HepG2 (cell line): Measurements from ENCODE around the gene IL17RC. TPM values are rescaled to one million over a fixed set of nuclear protein-coding genes. Genes with fewer than 3 reads are reported as not detected.
A peak's percentile ranks its signal among the peaks of the same experiment; 100 is the strongest.

ENCODE experiments used
- BRCA1 ChIP-seq: sonication (generic); formaldehyde crosslinking; IDR thresholded peaks from 2 replicates; pipeline ENCODE4 v1.4.0; 2020; ENCODE audit warnings: missing genetic modification reagents
- EHMT2 ChIP-seq: fragments of 200-600 bp; sonication (generic); IDR thresholded peaks from 2 replicates; pipeline ENCODE4 v1.7.0; 2017; ENCODE audit warnings: antibody characterized with exemption, low read depth, low read length, borderline replicate concordance
- HHEX ChIP-seq: IDR thresholded peaks from 2 replicates; pipeline ENCODE4 v1.6.1; 2016; ENCODE audit warnings: control low read depth
- HOXA3 ChIP-seq: sonication (generic); formaldehyde crosslinking; IDR thresholded peaks from 2 replicates; pipeline ENCODE4 v1.5.0; 2020; ENCODE audit warnings: missing genetic modification reagents
- LBX2 ChIP-seq: sonication (generic); formaldehyde crosslinking; IDR thresholded peaks from 2 replicates; pipeline ENCODE4 v1.5.0; 2020; ENCODE audit warnings: missing genetic modification reagents, mild to moderate bottlenecking, borderline replicate concordance
- MAX ChIP-seq: IDR thresholded peaks from 2 replicates; pipeline ENCODE4 v1.6.1; 2012; ENCODE audit warnings: inconsistent platforms
- MYC ChIP-seq: sonication (generic); formaldehyde crosslinking; IDR thresholded peaks from 2 replicates; pipeline ENCODE4 v1.9.0; 2021; ENCODE audit warnings: missing genetic modification reagents, borderline replicate concordance
- RARA ChIP-seq: IDR thresholded peaks from 2 replicates; pipeline ENCODE4 v1.6.1; 2016; ENCODE audit warnings: missing genetic modification reagents, missing compliant biosample characterization
- SALL2 ChIP-seq: sonication (generic); formaldehyde crosslinking; IDR thresholded peaks from 2 replicates; pipeline ENCODE4 v1.8.1; 2023; ENCODE audit warnings: mild to moderate bottlenecking, missing genetic modification reagents, inconsistent platforms
- STAT6 ChIP-seq: sonication (generic); formaldehyde crosslinking; IDR thresholded peaks from 2 replicates; pipeline ENCODE4 v1.4.0; 2020; ENCODE audit warnings: missing genetic modification reagents, mild to moderate bottlenecking, borderline replicate concordance
- TARDBP ChIP-seq: sonication (generic); formaldehyde crosslinking; IDR thresholded peaks from 2 replicates; pipeline ENCODE4 v1.8.0; 2022; ENCODE audit warnings: mild to moderate bottlenecking, missing genetic modification reagents
- TFAP4 ChIP-seq: sonication (generic); IDR thresholded peaks from 2 replicates; pipeline ENCODE4 v1.6.1; 2016; ENCODE audit warnings: low read depth, borderline replicate concordance
- ZIK1 ChIP-seq: sonication (generic); formaldehyde crosslinking; IDR thresholded peaks from 2 replicates; pipeline ENCODE4 v1.5.0; 2020; ENCODE audit warnings: mild to moderate bottlenecking, low read depth, missing genetic modification reagents, borderline replicate concordance
- ZMYM2 ChIP-seq: sonication (generic); formaldehyde crosslinking; IDR thresholded peaks from 2 replicates; pipeline ENCODE4 v1.8.0; 2022; ENCODE audit warnings: mild to moderate bottlenecking, missing genetic modification reagents
- ZNF142 ChIP-seq: sonication (generic); formaldehyde crosslinking; IDR thresholded peaks from 2 replicates; pipeline ENCODE4 v1.4.0; 2020; ENCODE audit warnings: missing genetic modification reagents
- ZNF264 ChIP-seq: sonication (generic); formaldehyde crosslinking; IDR thresholded peaks from 2 replicates; pipeline ENCODE4 v1.4.0; 2020; ENCODE audit warnings: missing genetic modification reagents
- ZNF75D ChIP-seq: sonication (generic); formaldehyde crosslinking; IDR thresholded peaks from 2 replicates; pipeline ENCODE4 v1.8.1; 2023; ENCODE audit warnings: missing genetic modification reagents, mild to moderate bottlenecking, borderline replicate concordance
- ZNF800 ChIP-seq: sonication (generic); formaldehyde crosslinking; IDR thresholded peaks from 2 replicates; pipeline ENCODE4 v1.4.0; 2020; ENCODE audit warnings: missing genetic modification reagents
- polyA plus RNA-seq, 8 experiments: library from polyadenylated mRNA; depleted of rRNA in 3 of 8; stranded (reverse) in 7 of 8; unstranded in 1 of 8; fragments of >200 nt; fragmentation: Illumina TruSeq in 4 of 8; extraction: Trizol in 4 of 8; gene quantifications; 2 replicates each; pipeline versions ENCODE4 v1.2.1 to v1.2.3, GENCODE V29; 2011 to 2016; ENCODE audit warnings: low read depth in 4 of 8, missing spikeins in 1 of 8, mixed read lengths in 1 of 8; ENCODE audit not compliant: insufficient read depth in 1 of 8
- total RNA-seq, 5 experiments: library from RNA; depleted of rRNA; stranded (reverse); fragments of >200 nt; fragmentation: Illumina TruSeq; extraction: Trizol; gene quantifications; 2 replicates each; pipeline ENCODE4 v1.2.3, GENCODE V29; 2016; ENCODE audit warnings: low read depth in 1 of 5

The IL17RC gene
- total and polyA plus RNA-seq, 2 of the 13 experiments (the other 11 are each of a cell fraction or from before 2014, with no cell fraction given), result 20.7 to 24.0 TPM

GRCh38 chr3:9901967-9902366 is 14.9 kb upstream of the IL17RC start (continued):
- TF ChIP-seq ZNF142 (CRISPR knock-in tag) (no peak), ZNF75D (CRISPR knock-in tag) (no peak), STAT6 (CRISPR knock-in tag) (0 out of 2 replicates have a peak, but pooled peaks have one; percentile 11), ZNF264 (0 out of 2 replicates have a peak, but pooled peaks have one; percentile 25), MAX (peak; percentile 50; the same call in 1 of the 2 replicates), SALL2 (CRISPR knock-in tag) (no peak), HOXA3 (peak; percentile 33; the same call in 1 of the 2 replicates), ZMYM2 (CRISPR knock-in tag) (no peak), MYC (peak; percentile 50; the same call in 1 of the 2 replicates), TFAP4 (peak; percentile 71), ZNF800 (CRISPR knock-in tag) (0 out of 2 replicates have a peak, but pooled peaks have one; percentile 28), TARDBP (CRISPR knock-in tag) (0 out of 2 replicates have a peak, but pooled peaks have one; percentile 15), ZIK1 (CRISPR knock-in tag) (peak; percentile 20; the same call in 1 of the 2 replicates), HHEX (CRISPR knock-in tag) (no peak), RARA (no peak), EHMT2 (no peak), LBX2 (CRISPR knock-in tag) (no peak), BRCA1 (CRISPR knock-in tag) (no peak)
